ENCODE data around the gene MYO1H.
A peak's percentile ranks its signal among the peaks of the same experiment; 100 is the strongest.

The MYO1H gene

GRCh38 chr12:109448272-109448671, 100.6 kb downstream of the MYO1H start:
- Histone ChIP-seq H3K27ac (ENCODE audit: low read depth, low read length) (no peak overlapping the region), H3K27me3 (ENCODE audit: insufficient read depth, low read length, poor library complexity) (no peaks in the 10 kb centered on the region), H2BK120ac (ENCODE audit: low read depth, low read length) (no peak overlapping the region), H3K18ac (ENCODE audit: low read length) (no peak overlapping the region), H4K8ac (ENCODE audit: low read depth, low read length) (no peak overlapping the region), H3K4me3 (ENCODE audit: low read length) (no peak overlapping the region), H4K5ac (ENCODE audit: low read length) (no peak overlapping the region), H2AK5ac (ENCODE audit: low read length) (no peak overlapping the region), H3K4ac (ENCODE audit: low read depth, low read length) (no peak overlapping the region), H3K79me1 (ENCODE audit: low read length) (no peaks in the 10 kb centered on the region), H2BK15ac (replicated peaks; ENCODE audit: low read depth) (no peak overlapping the region), H3K56ac (ENCODE audit: low read length) (no peak overlapping the region), H3K36me3 (ENCODE audit: control insufficient read depth, insufficient read depth, low read length) (peaks cover 2% of the 10 kb centered on the region), H3K79me2 (ENCODE audit: control insufficient read depth, insufficient read depth, low read length) (peaks cover 2% of the 10 kb centered on the region), H2BK5ac (ENCODE audit: low read length) (no peak overlapping the region), H3K9ac (ENCODE audit: low read length) (no peak overlapping the region), H3K23ac (ENCODE audit: low read length) (no peak overlapping the region), H3K4me1 (ENCODE audit: control insufficient read depth, low read depth, low read length) (no peaks in the 10 kb centered on the region), H3K4me2 (ENCODE audit: low read length) (no peak overlapping the region)
- DNase-seq: no peak
- no CpG with 5 or more reads among the region's 5 CpGs for WGBS (ENCODE audit: extremely low coverage, insufficient coverage, low lambda C conversion rate)

GRCh38 chr12:109448707-109449390, 101.1 kb downstream of the MYO1H start:
- WGBS (ENCODE audit: extremely low coverage, insufficient coverage, low lambda C conversion rate): no CpG with 5 or more reads among the region's 8 CpGs
- no peak overlapping the region for H4K8ac ChIP-seq (ENCODE audit: low read depth, low read length)
- no peak overlapping the region for H3K23ac ChIP-seq (ENCODE audit: low read length)
- H3K4me1 ChIP-seq (ENCODE audit: control insufficient read depth, low read depth, low read length): no peaks in the 10 kb centered on the region
- no peak overlapping the region for H2BK15ac ChIP-seq (replicated peaks; ENCODE audit: low read depth)
- no peak overlapping the region for H3K4me2 ChIP-seq (ENCODE audit: low read length)
- H3K56ac ChIP-seq (ENCODE audit: low read length): no peak overlapping the region
- no peak overlapping the region for H3K27ac ChIP-seq (ENCODE audit: low read depth, low read length)
- H3K27me3 ChIP-seq (ENCODE audit: insufficient read depth, low read length, poor library complexity): no peaks in the 10 kb centered on the region
- peaks cover 2% of the 10 kb centered on the region for H3K36me3 ChIP-seq (ENCODE audit: control insufficient read depth, insufficient read depth, low read length)
- no peak overlapping the region for H2BK120ac ChIP-seq (ENCODE audit: low read depth, low read length)
- peaks cover 2% of the 10 kb centered on the region for H3K79me2 ChIP-seq (ENCODE audit: control insufficient read depth, insufficient read depth, low read length)
- H2AK5ac ChIP-seq (ENCODE audit: low read length): no peak overlapping the region
- no peak overlapping the region for H3K4ac ChIP-seq (ENCODE audit: low read depth, low read length)
- no peak overlapping the region for H3K18ac ChIP-seq (ENCODE audit: low read length)
- H2BK5ac ChIP-seq (ENCODE audit: low read length): no peak overlapping the region
- DNase-seq: no peak
- no peak overlapping the region for H3K9ac ChIP-seq (ENCODE audit: low read length)
- H3K79me1 ChIP-seq (ENCODE audit: low read length): no peaks in the 10 kb centered on the region
- H3K4me3 ChIP-seq (ENCODE audit: low read length): no peak overlapping the region
- H4K5ac ChIP-seq (ENCODE audit: low read length): no peak overlapping the region

DNA sequence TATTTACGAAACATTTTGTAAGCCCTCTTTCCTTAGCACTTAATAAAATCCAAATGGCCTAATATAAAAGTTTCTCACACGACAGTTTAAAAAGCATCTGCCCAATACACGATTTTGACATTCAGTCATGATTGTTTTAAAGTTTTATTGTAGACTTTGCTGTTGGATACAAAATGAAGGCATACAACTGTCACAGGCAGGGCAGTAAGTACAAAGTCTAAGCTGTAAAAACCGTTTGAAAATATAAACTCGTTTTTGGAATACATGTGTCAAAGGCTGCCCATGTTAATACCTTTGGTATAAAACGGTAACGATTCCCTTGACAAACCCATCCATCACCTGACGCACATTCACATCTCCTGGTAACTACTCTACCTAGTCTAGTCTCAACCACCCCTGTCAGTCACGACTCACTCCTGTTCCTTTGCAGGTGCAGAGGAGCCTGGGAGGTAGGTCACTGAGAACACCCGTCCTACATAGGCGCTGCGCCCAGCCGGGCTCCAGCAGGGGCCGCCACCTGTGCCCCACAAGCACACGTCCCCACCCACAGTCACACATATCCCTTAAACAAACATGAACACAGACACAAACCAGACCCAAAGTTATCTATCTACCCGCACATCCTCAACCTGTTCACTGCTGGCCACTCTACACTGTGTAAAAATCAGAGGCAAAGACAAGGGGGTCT, 102.3 kb downstream of the MYO1H start:
- DNase-seq: peak; percentile 52
- no peak overlapping the region for H2BK120ac ChIP-seq (ENCODE audit: low read depth, low read length)
- H3K36me3 ChIP-seq (ENCODE audit: control insufficient read depth, insufficient read depth, low read length): peaks cover 4% of the 10 kb centered on the region
- H4K8ac ChIP-seq (ENCODE audit: low read depth, low read length): no peak overlapping the region
- no CpG with 5 or more reads among the region's 16 CpGs for WGBS (ENCODE audit: extremely low coverage, insufficient coverage, low lambda C conversion rate)
- no peak overlapping the region for H2BK5ac ChIP-seq (ENCODE audit: low read length)
- H3K4me1 ChIP-seq (ENCODE audit: control insufficient read depth, low read depth, low read length): no peaks in the 10 kb centered on the region
- no peak overlapping the region for H3K4ac ChIP-seq (ENCODE audit: low read depth, low read length)
- H4K5ac ChIP-seq (ENCODE audit: low read length): no peak overlapping the region
- H3K23ac ChIP-seq (ENCODE audit: low read length): no peak overlapping the region
- H3K4me3 ChIP-seq (ENCODE audit: low read length): no peak overlapping the region
- H3K4me2 ChIP-seq (ENCODE audit: low read length): no peak overlapping the region
- H2AK5ac ChIP-seq (ENCODE audit: low read length): no peak overlapping the region
- H3K27ac ChIP-seq (ENCODE audit: low read depth, low read length): no peak overlapping the region
- no peak overlapping the region for H3K9ac ChIP-seq (ENCODE audit: low read length)
- no peaks in the 10 kb centered on the region for H3K27me3 ChIP-seq (ENCODE audit: insufficient read depth, low read length, poor library complexity)
- no peak overlapping the region for H3K56ac ChIP-seq (ENCODE audit: low read length)
- no peaks in the 10 kb centered on the region for H3K79me1 ChIP-seq (ENCODE audit: low read length)
- no peak overlapping the region for H2BK15ac ChIP-seq (replicated peaks; ENCODE audit: low read depth)
- H3K79me2 ChIP-seq (ENCODE audit: control insufficient read depth, insufficient read depth, low read length): peaks cover 2% of the 10 kb centered on the region
- no peak overlapping the region for H3K18ac ChIP-seq (ENCODE audit: low read length)

DNA sequence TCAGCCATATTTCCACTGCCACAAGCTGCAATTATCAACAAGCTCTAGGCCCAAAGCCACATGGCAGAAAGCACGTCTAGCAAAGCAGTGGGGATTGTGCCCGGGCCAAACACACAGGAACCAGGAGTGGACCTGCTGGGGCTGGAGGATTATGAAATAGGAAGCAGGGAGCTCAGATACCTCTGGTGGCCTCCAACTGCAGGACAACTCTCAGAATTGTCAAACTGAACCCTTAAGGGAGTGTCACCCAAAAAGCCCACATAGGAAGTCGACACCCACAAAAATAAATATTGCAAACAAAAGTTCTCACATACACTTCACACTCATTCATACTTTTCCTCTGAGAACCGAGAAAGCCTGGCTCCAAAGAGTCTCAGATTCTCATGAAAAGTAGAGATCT, 103.3 kb downstream of the MYO1H start:
- no peaks in the 10 kb centered on the region for H3K27me3 ChIP-seq (ENCODE audit: insufficient read depth, low read length, poor library complexity)
- no peak overlapping the region for H3K18ac ChIP-seq (ENCODE audit: low read length)
- H2BK5ac ChIP-seq (ENCODE audit: low read length): no peak overlapping the region
- no peak overlapping the region for H2BK120ac ChIP-seq (ENCODE audit: low read depth, low read length)
- no CpG with 5 or more reads among the region's 4 CpGs for WGBS (ENCODE audit: extremely low coverage, insufficient coverage, low lambda C conversion rate)
- peaks cover 11% of the 10 kb centered on the region for H3K36me3 ChIP-seq (ENCODE audit: control insufficient read depth, insufficient read depth, low read length)
- no peak overlapping the region for H3K9ac ChIP-seq (ENCODE audit: low read length)
- H3K79me1 ChIP-seq (ENCODE audit: low read length): no peaks in the 10 kb centered on the region
- peaks cover 2% of the 10 kb centered on the region for H3K79me2 ChIP-seq (ENCODE audit: control insufficient read depth, insufficient read depth, low read length)
- no peak overlapping the region for H3K4ac ChIP-seq (ENCODE audit: low read depth, low read length)
- no peak overlapping the region for H3K27ac ChIP-seq (ENCODE audit: low read depth, low read length)
- no peaks in the 10 kb centered on the region for H3K4me1 ChIP-seq (ENCODE audit: control insufficient read depth, low read depth, low read length)
- H3K23ac ChIP-seq (ENCODE audit: low read length): no peak overlapping the region
- H3K56ac ChIP-seq (ENCODE audit: low read length): no peak overlapping the region
- H3K4me2 ChIP-seq (ENCODE audit: low read length): no peak overlapping the region
- H4K8ac ChIP-seq (ENCODE audit: low read depth, low read length): no peak overlapping the region
- H4K5ac ChIP-seq (ENCODE audit: low read length): no peak overlapping the region
- no peak for DNase-seq
- no peak overlapping the region for H2AK5ac ChIP-seq (ENCODE audit: low read length)
- H2BK15ac ChIP-seq (replicated peaks; ENCODE audit: low read depth): no peak overlapping the region
- no peak overlapping the region for H3K4me3 ChIP-seq (ENCODE audit: low read length)

GRCh38 chr12:109451400-109451799, 103.7 kb downstream of the MYO1H start:
- Histone ChIP-seq H3K4me1 (ENCODE audit: control insufficient read depth, low read depth, low read length) (no peaks in the 10 kb centered on the region), H2BK120ac (ENCODE audit: low read depth, low read length) (no peak overlapping the region), H3K56ac (ENCODE audit: low read length) (no peak overlapping the region), H3K4me3 (ENCODE audit: low read length) (no peak overlapping the region), H3K23ac (ENCODE audit: low read length) (no peak overlapping the region), H2BK15ac (replicated peaks; ENCODE audit: low read depth) (no peak overlapping the region), H2BK5ac (ENCODE audit: low read length) (no peak overlapping the region), H2AK5ac (ENCODE audit: low read length) (no peak overlapping the region), H3K36me3 (ENCODE audit: control insufficient read depth, insufficient read depth, low read length) (peaks cover 15% of the 10 kb centered on the region), H4K5ac (ENCODE audit: low read length) (no peak overlapping the region), H3K27ac (ENCODE audit: low read depth, low read length) (no peak overlapping the region), H3K18ac (ENCODE audit: low read length) (no peak overlapping the region), H3K27me3 (ENCODE audit: insufficient read depth, low read length, poor library complexity) (no peaks in the 10 kb centered on the region), H3K4me2 (ENCODE audit: low read length) (no peak overlapping the region), H3K79me2 (ENCODE audit: control insufficient read depth, insufficient read depth, low read length) (peaks cover 2% of the 10 kb centered on the region), H3K4ac (ENCODE audit: low read depth, low read length) (no peak overlapping the region), H3K79me1 (ENCODE audit: low read length) (no peaks in the 10 kb centered on the region), H3K9ac (ENCODE audit: low read length) (no peak overlapping the region), H4K8ac (ENCODE audit: low read depth, low read length) (no peak overlapping the region)
- WGBS (ENCODE audit: extremely low coverage, insufficient coverage, low lambda C conversion rate): no CpG with 5 or more reads among the region's 23 CpGs
- DNase-seq: no peak

Data from mesendoderm (in vitro differentiated cells).